GM19438 (cell line): Measurements from ENCODE around the gene NTM.
A peak's percentile ranks its signal among the peaks of the same experiment; 100 is the strongest.

Experiments used
- ATAC-seq: cut with Tn5 transposase; IDR thresholded peaks from one replicate; pipeline ENCODE4 v1.9.1; 2021; ENCODE audit warnings: low read depth; ENCODE audit not compliant: unreplicated experiment

Gene NTM

DNA sequence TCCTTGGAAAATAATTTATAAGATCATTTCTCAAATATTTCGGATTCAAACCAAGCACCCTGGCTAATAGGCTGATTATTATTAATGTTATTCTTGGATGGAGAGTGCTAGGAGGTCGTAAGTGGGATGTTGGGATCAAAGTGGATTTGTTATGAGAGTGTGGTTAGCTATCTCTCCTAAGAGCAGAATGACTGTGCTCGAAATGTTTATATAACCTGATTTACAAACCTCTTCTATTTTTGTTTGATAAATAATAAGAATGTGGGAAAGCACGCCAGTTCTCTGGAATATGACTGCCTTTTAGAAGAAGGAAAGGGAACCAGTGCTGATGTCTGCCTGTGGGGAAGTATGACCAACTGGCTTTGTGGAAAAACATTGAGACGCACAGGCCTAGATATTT is 527.5 kb downstream of the NTM start:
- no peak for ATAC-seq

DNA sequence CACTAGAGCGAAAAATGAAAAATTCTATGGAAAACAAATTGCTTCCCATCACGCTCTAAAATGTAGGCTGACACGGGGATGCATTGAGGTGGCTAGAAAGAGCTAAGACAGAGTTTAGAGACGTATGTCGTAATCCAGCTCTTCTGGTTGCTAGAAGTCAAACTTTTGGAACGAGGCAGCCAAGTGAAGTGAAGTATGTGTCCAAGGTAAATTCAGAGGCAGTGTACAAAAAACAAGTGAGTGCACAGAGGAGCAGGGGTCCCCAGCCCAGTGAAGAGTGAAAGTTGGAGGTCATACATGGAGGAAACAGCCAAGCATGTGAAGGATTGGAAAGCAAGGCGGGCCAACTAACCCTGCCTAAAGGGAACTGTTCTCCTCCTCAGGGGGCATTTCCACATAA is 528.5 kb downstream of the NTM start:
- ATAC-seq = no peak

DNA sequence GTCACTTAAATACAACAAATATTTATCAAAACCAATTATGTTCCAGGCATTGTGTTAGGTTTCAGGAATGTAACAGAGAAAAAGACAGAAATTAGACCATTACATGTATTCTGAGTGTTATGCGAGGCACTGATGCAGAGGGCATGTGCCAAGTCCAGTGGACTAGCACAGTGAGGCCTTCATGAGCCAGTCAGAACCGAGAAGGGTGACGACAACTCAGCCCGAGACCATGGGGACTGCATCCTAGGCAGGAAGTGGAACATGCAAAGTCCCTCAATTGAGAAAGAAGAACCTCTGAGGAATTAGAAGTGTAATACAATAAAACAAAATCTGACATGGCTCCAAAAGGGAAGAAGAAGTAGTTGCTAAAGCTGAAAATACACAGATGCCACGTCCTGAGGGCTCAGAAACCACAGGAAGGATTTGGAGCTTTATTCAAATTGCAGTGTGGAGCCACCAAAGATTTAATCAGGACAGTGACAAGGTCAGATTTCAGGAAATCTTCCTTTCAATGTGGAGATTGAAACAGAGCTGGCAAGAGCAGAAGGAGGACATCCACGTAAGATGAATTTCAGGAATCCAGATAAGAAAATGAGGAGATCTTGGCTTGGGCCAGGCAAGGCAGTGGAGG is 529.6 kb downstream of the NTM start:
- peak; percentile 59 for ATAC-seq

DNA sequence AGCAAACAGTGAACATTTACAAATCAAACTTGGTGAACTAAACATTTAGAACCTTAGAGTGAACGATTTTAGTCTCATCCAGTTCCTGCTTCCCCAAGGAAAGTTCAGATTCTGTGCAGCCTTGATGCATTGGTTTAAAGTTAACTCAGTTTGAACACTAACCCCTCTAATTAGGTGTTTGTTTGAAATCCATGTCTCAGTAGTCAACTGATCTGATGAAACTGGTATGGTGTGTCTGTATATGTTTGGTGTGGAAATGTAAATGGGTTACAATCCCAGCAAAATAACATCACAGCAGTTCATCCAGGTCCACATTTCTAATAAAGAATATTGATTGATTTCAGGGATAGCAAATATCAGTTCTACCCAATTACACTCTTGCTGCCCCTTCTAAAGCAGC is 532.0 kb downstream of the NTM start:
- no peak for ATAC-seq

DNA sequence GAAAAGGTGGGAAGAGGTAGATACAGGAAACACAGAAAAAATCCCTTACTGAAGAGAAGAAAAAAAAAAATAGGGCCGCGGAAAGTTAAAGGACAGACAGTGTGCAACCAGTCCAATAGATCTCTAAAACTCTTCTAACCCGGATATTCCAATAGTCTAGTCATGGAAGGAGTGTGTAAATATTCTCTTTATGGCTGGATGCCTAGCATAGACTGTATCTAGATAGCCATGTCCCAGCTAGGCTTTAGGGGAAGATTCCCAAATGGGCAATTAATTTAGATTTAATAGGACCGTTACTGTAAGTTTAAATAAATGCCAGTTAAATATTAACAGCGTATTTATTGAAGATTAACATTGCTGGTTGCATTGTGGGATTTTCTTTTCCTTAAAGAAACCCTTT is 532.7 kb downstream of the NTM start:
- no peak for ATAC-seq

DNA sequence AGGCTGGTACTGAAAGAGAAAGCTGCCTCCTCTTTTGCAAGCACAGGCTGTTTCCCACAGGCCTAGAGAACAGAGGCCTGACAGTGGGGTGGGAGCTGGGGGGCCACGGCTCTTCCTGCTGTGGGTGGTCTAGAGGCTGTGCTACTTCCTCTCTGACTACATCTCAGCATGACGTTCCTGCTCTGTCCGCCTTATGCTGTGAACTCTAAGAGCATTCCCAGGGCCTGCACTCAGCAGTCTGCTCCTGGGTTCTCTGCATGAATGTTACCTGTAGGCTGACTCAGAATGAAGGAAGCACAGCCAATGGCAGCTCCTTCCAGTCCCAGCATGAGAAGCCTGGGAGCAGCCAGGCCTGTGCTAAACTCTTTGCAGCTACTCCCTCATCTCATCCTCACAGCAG is 534.3 kb downstream of the NTM start:
- no peak for ATAC-seq

DNA sequence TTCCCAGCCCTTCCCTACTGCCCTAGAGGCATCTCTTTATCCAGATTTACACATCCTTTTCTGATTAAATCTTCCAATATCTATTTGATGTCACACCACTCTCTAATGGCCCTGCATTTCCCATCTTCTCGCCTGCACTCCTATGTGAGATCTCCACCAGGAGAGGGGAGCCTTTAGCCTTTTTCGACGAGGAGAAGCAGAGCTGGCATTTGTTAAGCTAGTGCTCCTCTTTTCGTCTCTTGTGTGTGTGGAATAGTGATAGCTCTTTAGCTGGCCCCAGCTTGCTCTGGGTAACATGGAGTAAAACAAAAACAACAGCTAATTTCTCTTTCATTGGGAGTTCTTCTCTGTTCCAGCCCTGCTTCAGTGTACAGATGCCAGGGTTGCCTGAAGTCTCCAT is 536.5 kb downstream of the NTM start:
- ATAC-seq = no peak

DNA sequence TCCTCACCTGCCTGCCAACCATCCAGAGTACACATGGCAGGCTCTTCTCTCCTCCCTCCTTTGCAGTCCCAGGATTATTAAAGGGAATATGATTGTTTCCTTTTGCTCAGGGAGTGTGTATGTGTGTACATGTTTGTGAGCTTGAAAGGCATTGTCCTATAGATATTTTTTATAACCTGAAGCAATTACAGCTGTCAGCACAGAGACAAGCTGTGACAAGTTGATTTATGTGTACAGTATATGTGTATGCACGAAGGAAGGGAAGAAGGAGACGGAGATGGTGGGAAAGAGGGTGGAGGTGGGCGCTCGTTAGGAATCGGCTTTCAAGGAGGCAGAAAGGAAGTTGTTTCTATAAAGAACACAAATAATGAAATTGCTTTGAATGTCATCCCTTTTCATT is 537.0 kb downstream of the NTM start:
- no peak for ATAC-seq

DNA sequence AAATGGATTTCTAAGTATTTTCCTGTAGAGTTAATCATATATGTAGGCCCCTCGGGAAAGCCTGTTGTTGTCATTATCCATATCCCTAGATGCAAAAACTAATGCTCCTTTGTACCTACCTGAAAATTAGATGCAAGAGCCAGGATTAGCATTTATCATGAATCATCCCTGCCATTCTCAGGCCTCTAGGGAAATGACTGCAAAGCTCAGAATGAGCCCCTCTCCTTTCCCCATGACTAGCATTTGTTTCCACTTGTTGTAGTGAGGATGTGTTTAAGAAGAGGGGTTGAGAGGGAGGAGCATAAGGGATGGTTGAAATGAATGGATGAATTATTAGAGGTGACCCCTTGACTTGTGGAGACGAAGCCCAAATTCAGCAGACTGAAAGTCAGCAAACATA is 537.9 kb downstream of the NTM start:
- ATAC-seq = no peak

DNA sequence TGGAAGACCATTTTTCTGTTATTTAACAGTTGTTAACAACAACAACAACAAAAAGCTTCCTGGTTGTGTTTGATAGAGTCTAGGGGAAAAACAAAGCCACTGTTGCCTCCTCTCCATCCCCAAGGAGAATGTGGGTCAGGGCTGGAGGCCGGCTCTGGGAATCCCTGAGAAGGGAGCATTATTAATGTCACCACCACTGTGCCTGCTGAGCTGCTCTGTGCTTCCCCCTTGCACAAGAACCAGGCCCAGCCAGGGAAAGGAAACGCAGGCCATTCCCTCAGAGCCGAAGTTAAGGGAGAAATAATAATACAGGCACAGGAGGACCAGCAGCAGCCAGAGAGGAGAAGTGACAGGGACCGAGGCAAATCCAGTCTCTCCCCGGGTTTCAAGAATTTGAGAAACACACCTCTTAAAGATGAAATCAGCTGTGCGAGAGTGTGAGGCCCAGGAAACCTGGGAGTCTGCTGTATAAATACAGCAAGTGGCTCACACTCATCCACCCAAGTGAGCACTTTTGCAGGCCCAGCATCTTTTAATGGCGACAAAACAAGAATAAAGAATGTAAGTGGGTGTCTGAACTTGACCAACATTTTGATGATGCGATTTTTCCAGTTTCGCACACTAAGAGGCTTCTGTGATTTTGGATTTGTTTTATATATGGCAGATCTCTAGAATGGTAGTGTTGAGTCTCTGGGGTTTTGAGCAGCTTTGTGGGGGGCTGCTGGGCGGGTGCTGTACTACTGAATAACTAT is 539.2 kb downstream of the NTM start:
- ATAC-seq = no peak

DNA sequence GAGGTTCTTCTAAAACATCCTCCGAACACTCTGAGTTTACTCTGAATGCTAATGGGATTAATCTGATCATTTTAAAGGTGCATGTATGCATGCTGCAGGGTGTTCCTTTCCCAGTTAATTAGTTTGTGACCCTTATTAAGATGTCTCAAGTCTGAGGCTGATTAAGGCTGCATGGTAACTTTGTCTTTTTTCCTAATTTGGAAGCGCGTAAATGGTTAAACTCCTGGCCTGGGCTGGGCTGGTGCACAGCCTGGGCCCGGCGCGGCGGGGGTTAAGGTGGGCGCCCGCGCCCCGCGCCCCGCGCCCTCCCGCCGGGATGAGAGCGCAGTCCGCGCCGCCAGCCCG is 539.7 kb downstream of the NTM start:
- ATAC-seq = no peak

DNA sequence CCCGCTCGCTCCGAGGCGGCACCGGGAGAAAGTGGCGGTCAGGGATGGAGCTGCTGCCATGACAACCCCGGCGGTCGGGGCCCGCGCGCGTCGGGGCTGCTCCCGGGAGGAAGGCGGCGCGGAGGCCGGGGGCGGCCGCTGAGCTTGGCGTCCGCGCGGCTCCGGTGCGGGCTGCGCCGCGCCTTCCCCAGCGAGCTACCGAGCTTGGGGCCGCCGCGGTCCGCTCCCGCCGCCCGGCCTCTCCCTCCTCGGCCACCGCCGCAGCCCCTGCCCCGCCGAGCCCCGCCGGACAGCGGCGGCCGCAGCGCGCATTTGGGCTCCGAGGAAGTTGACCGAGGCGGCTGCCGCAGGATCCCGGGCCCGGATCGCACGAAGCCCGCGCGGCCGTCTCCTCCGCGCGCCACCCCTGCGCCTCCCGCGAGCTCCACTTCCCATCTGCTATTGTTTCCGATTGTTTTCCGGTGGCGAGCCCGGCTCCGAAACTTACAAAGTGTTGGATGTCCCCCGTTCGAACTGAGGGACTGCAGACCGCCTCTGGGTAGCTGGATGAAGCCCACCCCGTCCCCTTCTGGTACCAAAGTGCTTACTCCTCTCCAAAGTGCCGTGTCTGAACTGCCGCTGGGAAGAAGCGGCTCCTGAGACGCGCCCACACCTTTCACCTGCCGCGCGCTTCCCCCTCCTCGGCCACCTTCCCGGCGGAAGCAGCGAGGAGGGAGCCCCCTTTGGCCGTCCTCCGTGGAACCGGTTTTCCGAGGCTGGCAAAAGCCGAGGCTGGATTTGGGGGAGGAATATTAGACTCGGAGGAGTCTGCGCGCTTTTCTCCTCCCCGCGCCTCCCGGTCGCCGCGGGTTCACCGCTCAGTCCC is 540.3 kb downstream of the NTM start:
- ATAC-seq = peak; percentile 37

DNA sequence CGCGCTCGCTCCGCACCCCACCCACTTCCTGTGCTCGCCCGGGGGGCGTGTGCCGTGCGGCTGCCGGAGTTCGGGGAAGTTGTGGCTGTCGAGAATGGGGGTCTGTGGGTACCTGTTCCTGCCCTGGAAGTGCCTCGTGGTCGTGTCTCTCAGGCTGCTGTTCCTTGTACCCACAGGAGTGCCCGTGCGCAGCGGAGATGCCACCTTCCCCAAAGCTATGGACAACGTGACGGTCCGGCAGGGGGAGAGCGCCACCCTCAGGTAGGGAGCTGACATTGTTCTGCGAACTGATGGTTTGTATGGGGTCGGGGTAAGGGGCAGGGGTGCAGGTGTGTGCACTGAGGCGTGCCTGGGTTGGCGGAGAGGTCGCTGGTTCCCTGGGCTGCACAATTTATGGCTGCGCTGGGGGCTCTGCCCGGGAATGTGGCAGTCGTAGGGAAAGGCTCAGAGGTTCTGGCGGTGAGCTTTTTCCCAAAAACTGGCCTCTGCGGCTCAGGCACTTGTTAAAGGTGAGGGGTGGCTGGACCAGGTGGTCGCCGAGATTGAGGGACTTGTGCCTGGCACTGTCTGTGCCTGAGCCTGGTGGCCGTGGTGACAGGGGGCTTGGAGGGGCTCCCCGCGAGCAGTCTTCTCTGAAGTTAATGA is 541.1 kb downstream of the NTM start:
- ATAC-seq = peak; percentile 46

DNA sequence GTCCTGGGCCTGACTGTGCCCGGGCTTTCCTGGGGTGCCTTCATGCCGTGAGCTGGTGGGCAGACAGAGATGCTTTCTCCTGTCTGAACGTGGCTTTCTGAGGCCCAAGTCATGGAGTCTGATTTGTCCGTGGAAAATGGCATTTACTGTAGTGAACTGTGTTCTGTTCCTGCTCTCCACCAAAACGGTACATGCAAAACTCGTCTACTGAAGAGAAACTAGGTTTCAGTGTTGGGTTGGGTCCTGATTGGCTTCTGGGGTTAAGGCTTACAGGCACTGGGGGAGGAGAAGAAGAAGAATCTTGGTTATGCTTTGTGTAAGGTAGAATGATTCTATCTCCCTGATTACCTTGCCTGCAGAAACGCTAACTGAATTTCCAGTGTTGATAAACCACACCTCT is 541.7 kb downstream of the NTM start:
- ATAC-seq = no peak

DNA sequence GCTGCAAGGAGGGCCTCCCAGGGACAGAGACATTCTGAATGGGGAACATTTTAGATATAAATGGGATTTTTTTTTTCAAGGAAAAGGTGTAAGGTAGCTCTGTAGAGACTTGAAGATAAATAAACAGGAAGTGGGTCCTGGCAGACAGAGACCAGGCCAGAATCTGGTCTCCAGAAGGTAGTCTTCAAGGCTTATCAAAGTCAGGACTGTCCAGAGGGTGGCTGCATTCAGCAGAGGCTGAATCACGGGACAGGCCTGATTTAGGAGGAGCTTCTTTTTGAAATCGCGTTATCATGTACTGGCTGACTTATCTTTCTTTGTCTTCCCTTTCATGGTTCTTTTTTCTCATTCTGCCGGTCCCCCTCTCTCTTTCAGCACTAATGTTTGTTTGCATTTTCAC is 542.9 kb downstream of the NTM start:
- no peak for ATAC-seq

DNA sequence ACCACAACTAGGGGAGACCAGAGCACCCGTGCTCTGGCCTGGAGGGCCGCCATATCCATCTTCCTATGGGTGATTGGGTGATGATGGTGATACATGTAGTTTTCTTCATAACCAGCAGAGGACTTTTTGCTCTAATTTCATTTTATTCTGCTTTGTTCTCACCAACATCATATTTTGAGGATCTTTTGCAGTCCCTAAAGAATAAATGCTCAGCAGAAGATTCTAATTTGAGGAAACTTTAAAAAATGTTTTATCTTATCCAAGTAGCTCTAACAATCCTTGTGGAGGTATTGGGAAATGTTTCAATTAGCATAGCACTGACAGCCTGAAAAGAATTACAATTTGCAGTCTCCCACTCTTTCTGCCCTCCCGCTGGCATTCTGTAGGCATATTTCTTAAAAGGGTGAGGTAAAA is 544.0 kb downstream of the NTM start:
- no peak for ATAC-seq

DNA sequence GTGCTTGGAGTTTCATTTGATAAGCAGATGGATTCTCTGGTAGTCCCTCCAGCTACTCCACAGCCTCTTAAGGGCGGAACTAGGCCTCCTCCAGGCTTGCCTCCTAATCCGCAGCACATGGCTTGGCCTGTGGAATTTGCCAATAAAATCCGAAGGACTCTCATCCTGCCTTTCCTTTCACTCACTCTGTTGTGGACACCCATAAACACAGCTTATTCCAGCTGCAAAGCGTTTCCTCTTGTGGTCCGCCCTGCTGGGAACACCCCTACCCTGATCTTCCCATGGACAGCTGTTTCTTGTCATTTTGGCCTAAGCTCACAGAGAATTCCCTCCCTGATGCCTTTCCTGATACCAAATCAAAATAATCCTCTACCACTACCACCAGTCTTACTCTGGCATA is 546.2 kb downstream of the NTM start:
- no peak for ATAC-seq

DNA sequence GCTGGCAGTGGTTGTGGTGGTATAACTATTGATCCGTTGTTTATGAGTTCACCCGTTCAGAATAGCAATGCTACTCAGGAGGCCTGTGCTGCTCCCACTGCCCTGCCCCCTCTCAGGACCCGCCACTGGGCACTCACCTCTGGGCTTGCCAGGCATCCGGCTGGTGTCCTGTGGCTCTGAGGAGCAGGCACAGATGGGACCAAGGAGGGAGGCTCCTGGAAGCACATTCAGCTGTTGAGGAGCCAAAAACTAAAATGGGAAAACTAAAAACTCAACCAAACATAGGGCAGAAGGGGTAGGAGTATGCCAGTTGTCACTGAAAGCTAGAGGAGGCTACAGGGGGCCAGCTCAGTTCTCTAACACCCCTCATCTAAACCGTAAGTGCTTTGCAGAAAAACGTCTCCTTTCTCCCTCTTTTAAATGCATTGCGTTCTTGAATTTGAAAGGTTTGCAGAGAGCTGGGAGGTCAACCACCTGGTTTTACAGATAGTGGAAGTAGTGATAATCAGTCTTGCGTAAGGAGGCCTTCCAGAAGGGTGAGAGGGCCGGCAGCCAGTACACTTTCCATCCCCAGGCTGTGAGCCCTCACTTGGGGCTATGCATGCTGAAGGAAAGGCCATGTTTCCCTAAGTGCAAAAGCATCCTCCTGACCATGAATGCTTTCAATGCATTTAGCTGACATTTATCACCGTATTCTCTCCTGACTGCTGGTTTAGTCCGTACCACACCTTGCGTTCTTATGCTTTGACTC is 547.4 kb downstream of the NTM start:
- no peak for ATAC-seq

DNA sequence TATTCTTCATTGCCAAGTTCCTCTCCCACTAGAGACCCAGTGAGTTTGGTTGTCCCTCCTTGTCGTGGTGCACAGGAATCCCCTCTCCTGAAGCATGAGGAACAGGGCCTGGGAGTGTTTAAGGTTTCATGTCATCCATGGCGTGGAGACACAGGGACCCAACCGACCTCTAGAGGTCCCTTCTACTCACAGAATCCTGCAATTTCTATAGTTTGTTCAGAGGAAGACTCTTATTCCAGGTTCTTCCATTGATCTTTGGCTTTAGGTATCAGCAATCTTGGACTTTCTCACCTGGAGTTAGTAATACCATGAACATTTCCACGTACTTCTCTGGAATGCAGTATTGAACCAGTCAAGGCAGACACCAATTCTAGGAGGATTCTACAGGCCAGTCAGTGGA is 548.2 kb downstream of the NTM start:
- no peak for ATAC-seq

DNA sequence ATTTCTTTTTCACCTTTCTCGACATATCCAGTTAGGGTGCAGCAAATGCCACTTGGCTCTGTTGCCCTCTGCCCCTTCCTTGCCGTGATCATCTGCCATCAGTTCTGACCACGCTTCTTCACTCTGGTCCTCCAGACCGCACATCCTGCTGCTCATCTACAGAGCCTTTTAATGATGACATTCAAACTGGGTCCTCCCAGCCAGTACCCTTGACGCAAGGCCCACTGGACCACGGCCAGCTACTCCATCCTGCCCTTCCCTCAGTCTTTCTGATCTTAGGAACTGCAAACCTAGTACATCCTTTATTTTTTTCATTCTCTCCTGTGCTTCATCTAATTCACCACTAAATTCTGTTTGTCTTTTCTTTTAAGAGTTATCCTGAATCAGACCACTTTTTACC is 551.8 kb downstream of the NTM start:
- ATAC-seq = no peak

DNA sequence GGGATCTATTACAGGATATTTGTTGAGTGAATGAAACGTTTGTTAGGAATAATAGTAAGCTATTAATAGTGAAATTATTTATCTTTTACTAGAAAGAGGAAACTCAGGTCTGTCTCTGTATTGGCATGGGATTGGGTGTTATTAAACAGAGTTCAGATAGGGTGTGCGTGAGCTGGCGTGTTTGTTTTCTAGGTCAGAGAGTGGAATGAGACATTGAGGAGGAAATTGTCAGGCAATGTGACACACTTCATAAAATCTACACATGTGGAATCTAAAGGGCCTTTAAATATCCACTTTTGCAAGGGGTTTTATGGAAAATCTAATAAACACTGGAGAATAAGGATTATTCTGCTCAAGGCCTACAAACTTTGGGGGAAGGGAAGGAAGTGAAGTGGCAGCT is 552.9 kb downstream of the NTM start:
- no peak for ATAC-seq
